Measurements from ENCODE around the gene LYRM7.

Gene LYRM7

GRCh38 chr5:131230406-131230805 is 59.7 kb downstream of the LYRM7 start:
- WGBS, result 97% methylated on average over 2 of the region's 5 CpGs
- no peak overlapping the region for H4K8ac ChIP-seq (ENCODE audit: low read length)

GRCh38 chr5:131239686-131240085 is 68.9 kb downstream of the LYRM7 start:
- no peaks in the 10 kb centered on the region for H3K36me3 ChIP-seq (ENCODE audit: control insufficient read depth in 1 of 2, insufficient read depth in 2 of 2, low read depth in 1 of 2, low read length in 2 of 2)

More at GRCh38 chr5:131230406-131230805, 59.7 kb downstream of the LYRM7 start:
- no peak overlapping the region for H4K91ac ChIP-seq (ENCODE audit: low read length)
- H3K4me2 ChIP-seq (ENCODE audit: low read length, poor library complexity, severe bottlenecking), result no peak overlapping the region
- H3K27ac ChIP-seq (ENCODE audit: low read length, poor library complexity, severe bottlenecking), result no peak overlapping the region
- no peak overlapping the region for H3K4ac ChIP-seq (ENCODE audit: low read depth in 1 of 2, low read length in 2 of 2)
- H2BK5ac ChIP-seq (ENCODE audit: low read depth, low read length, poor library complexity, severe bottlenecking), result no peak overlapping the region
- H3K27me3 ChIP-seq (ENCODE audit: control insufficient read depth in 1 of 2, insufficient read depth in 1 of 2, low read length in 2 of 2), result no peaks in the 10 kb centered on the region
- no peaks in the 10 kb centered on the region for H3K4me1 ChIP-seq (ENCODE audit: control insufficient read depth, insufficient read depth, low read depth, low read length)
- no peak overlapping the region for H2BK15ac ChIP-seq (ENCODE audit: low read depth, poor library complexity, severe bottlenecking)
- no peaks in the 10 kb centered on the region for H3K36me3 ChIP-seq (ENCODE audit: control insufficient read depth in 1 of 2, insufficient read depth in 2 of 2, low read depth in 1 of 2, low read length in 2 of 2)
- no peaks in the 10 kb centered on the region for H3K9me3 ChIP-seq (ENCODE audit: control insufficient read depth, low read length)
- H3K18ac ChIP-seq (ENCODE audit: low read depth in 1 of 2, low read length in 2 of 2), result no peak overlapping the region
- H3K14ac ChIP-seq (ENCODE audit: low read length in 2 of 2), result no peak overlapping the region
- H3K4me3 ChIP-seq (ENCODE audit: insufficient read depth in 1 of 2, low read depth in 1 of 2, low read length in 2 of 2), result no peak overlapping the region
- no peak overlapping the region for H3K9ac ChIP-seq (ENCODE audit: low read length)
- H3K79me1 ChIP-seq (replicated peaks; ENCODE audit: low read length, poor library complexity, severe bottlenecking), result no peaks in the 10 kb centered on the region
- H2BK120ac ChIP-seq (ENCODE audit: low read depth, low read length), result no peak overlapping the region
- no peak overlapping the region for H3K23ac ChIP-seq (ENCODE audit: low read length in 2 of 2)
- no peak overlapping the region for H2AFZ ChIP-seq (ENCODE audit: low read depth, low read length)
- no peak overlapping the region for H2AK5ac ChIP-seq (ENCODE audit: low read length, severe bottlenecking)
- no peak overlapping the region for H2BK12ac ChIP-seq (ENCODE audit: low read length in 2 of 2)
- no peak for DNase-seq

DNA sequence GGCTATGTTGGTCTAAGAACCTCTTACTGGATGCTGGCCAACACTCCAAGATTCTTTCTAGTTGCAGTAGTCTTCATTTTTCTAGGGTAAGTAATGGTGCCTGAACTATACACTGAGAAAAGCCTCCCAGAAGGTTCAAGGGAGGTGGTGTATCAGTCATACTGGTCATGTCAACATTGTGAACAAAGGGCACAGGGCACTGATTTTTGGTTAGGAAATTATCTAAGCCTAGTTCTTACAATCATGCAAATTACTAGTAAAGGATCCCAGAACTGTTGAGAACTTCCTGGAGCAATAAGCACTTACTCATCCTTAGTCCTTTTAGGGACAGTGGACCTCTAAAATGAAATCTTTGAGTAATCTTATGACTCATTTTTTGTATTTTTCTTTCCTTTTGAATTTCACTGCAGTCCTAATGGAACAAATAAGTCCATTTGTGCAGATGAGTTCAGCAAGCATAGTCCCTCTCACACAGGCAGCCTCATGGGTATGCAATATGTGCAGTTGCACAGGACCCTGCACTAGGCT is 72.0 kb downstream of the LYRM7 start:
- Histone ChIP-seq H2BK5ac (ENCODE audit: low read depth, low read length, poor library complexity, severe bottlenecking) (no peak overlapping the region), H3K4me1 (ENCODE audit: control insufficient read depth, insufficient read depth, low read depth, low read length) (no peaks in the 10 kb centered on the region), H3K4me2 (ENCODE audit: low read length, poor library complexity, severe bottlenecking) (no peak overlapping the region), H3K4me3 (ENCODE audit: insufficient read depth in 1 of 2, low read depth in 1 of 2, low read length in 2 of 2) (no peak overlapping the region), H2BK12ac (ENCODE audit: low read length in 2 of 2) (no peak overlapping the region), H2BK15ac (ENCODE audit: low read depth, poor library complexity, severe bottlenecking) (no peak overlapping the region), H3K27ac (ENCODE audit: low read length, poor library complexity, severe bottlenecking) (peak overlapping the region; percentile 11), H3K4ac (ENCODE audit: low read depth in 1 of 2, low read length in 2 of 2) (no peak overlapping the region), H4K8ac (ENCODE audit: low read length) (no peak overlapping the region), H3K9me3 (ENCODE audit: control insufficient read depth, low read length) (no peaks in the 10 kb centered on the region), H2BK120ac (ENCODE audit: low read depth, low read length) (no peak overlapping the region), H4K91ac (ENCODE audit: low read length) (no peak overlapping the region), H2AK5ac (ENCODE audit: low read length, severe bottlenecking) (no peak overlapping the region), H3K79me1 (replicated peaks; ENCODE audit: low read length, poor library complexity, severe bottlenecking) (no peaks in the 10 kb centered on the region), H3K14ac (ENCODE audit: low read length in 2 of 2) (no peak overlapping the region), H3K18ac (ENCODE audit: low read depth in 1 of 2, low read length in 2 of 2) (peak overlapping the region in 1 of 2 experiments; percentile 21), H3K27me3 (ENCODE audit: control insufficient read depth in 1 of 2, insufficient read depth in 1 of 2, low read length in 2 of 2) (no peaks in the 10 kb centered on the region), H2AFZ (ENCODE audit: low read depth, low read length) (no peak overlapping the region), H3K36me3 (ENCODE audit: control insufficient read depth in 1 of 2, insufficient read depth in 2 of 2, low read depth in 1 of 2, low read length in 2 of 2) (no peaks in the 10 kb centered on the region), H3K9ac (ENCODE audit: low read length) (no peak overlapping the region), H3K23ac (ENCODE audit: low read length in 2 of 2) (no peak overlapping the region)
- DNase-seq, result peak; percentile 89

More at GRCh38 chr5:131239686-131240085, 68.9 kb downstream of the LYRM7 start:
- no peak overlapping the region for H2BK5ac ChIP-seq (ENCODE audit: low read depth, low read length, poor library complexity, severe bottlenecking)
- no peak overlapping the region for H2BK12ac ChIP-seq (ENCODE audit: low read length in 2 of 2)
- no peaks in the 10 kb centered on the region for H3K9me3 ChIP-seq (ENCODE audit: control insufficient read depth, low read length)
- no peak overlapping the region for H3K4me3 ChIP-seq (ENCODE audit: insufficient read depth in 1 of 2, low read depth in 1 of 2, low read length in 2 of 2)
- no peak overlapping the region for H3K4me2 ChIP-seq (ENCODE audit: low read length, poor library complexity, severe bottlenecking)
- DNase-seq, result no peak
- H3K18ac ChIP-seq (ENCODE audit: low read depth in 1 of 2, low read length in 2 of 2), result no peak overlapping the region
- H2BK120ac ChIP-seq (ENCODE audit: low read depth, low read length), result no peak overlapping the region
- H4K91ac ChIP-seq (ENCODE audit: low read length), result no peak overlapping the region
- no peak overlapping the region for H3K23ac ChIP-seq (ENCODE audit: low read length in 2 of 2)
- no peak overlapping the region for H3K9ac ChIP-seq (ENCODE audit: low read length)
- H2AK5ac ChIP-seq (ENCODE audit: low read length, severe bottlenecking), result no peak overlapping the region
- H2AFZ ChIP-seq (ENCODE audit: low read depth, low read length), result no peak overlapping the region
- no peak overlapping the region for H2BK15ac ChIP-seq (ENCODE audit: low read depth, poor library complexity, severe bottlenecking)
- 80% methylated on average over 1 of the region's 1 CpG for WGBS
- H3K14ac ChIP-seq (ENCODE audit: low read length in 2 of 2), result no peak overlapping the region
- no peak overlapping the region for H3K4ac ChIP-seq (ENCODE audit: low read depth in 1 of 2, low read length in 2 of 2)
- no peaks in the 10 kb centered on the region for H3K4me1 ChIP-seq (ENCODE audit: control insufficient read depth, insufficient read depth, low read depth, low read length)
- no peaks in the 10 kb centered on the region for H3K27me3 ChIP-seq (ENCODE audit: control insufficient read depth in 1 of 2, insufficient read depth in 1 of 2, low read length in 2 of 2)
- H3K79me1 ChIP-seq (replicated peaks; ENCODE audit: low read length, poor library complexity, severe bottlenecking), result no peaks in the 10 kb centered on the region
- H3K27ac ChIP-seq (ENCODE audit: low read length, poor library complexity, severe bottlenecking), result no peak overlapping the region
- H4K8ac ChIP-seq (ENCODE audit: low read length), result no peak overlapping the region

DNA sequence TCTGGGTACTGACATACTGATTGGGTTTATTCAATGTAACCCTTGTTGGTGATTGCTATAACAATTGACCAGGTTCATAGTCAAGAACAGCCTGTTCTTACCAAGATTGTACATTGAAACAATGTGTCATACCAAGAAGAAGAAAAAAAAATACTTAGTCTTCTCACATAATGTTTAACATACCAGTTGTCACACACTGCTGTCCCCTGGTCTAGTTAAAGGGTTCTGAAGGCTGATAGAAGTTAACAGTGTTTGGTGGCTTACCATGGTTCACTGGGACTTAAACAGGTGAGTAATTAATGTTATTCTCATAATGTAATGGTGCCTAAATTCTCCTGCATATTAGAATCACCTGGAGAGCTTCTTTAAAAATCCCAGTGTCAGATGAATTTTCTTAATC is 74.6 kb downstream of the LYRM7 start:
- Histone ChIP-seq H2AFZ (ENCODE audit: low read depth, low read length) (no peak overlapping the region), H3K36me3 (ENCODE audit: control insufficient read depth in 1 of 2, insufficient read depth in 2 of 2, low read depth in 1 of 2, low read length in 2 of 2) (no peaks in the 10 kb centered on the region), H3K27ac (ENCODE audit: low read length, poor library complexity, severe bottlenecking) (no peak overlapping the region), H3K9me3 (ENCODE audit: control insufficient read depth, low read length) (no peaks in the 10 kb centered on the region), H3K4ac (ENCODE audit: low read depth in 1 of 2, low read length in 2 of 2) (no peak overlapping the region), H3K14ac (ENCODE audit: low read length in 2 of 2) (no peak overlapping the region), H3K4me3 (ENCODE audit: insufficient read depth in 1 of 2, low read depth in 1 of 2, low read length in 2 of 2) (no peak overlapping the region), H2BK12ac (ENCODE audit: low read length in 2 of 2) (no peak overlapping the region), H2BK15ac (ENCODE audit: low read depth, poor library complexity, severe bottlenecking) (no peak overlapping the region), H4K91ac (ENCODE audit: low read length) (no peak overlapping the region), H2BK120ac (ENCODE audit: low read depth, low read length) (no peak overlapping the region), H3K4me1 (ENCODE audit: control insufficient read depth, insufficient read depth, low read depth, low read length) (no peaks in the 10 kb centered on the region), H2AK5ac (ENCODE audit: low read length, severe bottlenecking) (no peak overlapping the region), H2BK5ac (ENCODE audit: low read depth, low read length, poor library complexity, severe bottlenecking) (no peak overlapping the region), H3K18ac (ENCODE audit: low read depth in 1 of 2, low read length in 2 of 2) (no peak overlapping the region), H3K9ac (ENCODE audit: low read length) (no peak overlapping the region), H4K8ac (ENCODE audit: low read length) (no peak overlapping the region), H3K79me1 (replicated peaks; ENCODE audit: low read length, poor library complexity, severe bottlenecking) (no peaks in the 10 kb centered on the region), H3K23ac (ENCODE audit: low read length in 2 of 2) (no peak overlapping the region), H3K27me3 (ENCODE audit: control insufficient read depth in 1 of 2, insufficient read depth in 1 of 2, low read length in 2 of 2) (no peaks in the 10 kb centered on the region), H3K4me2 (ENCODE audit: low read length, poor library complexity, severe bottlenecking) (no peak overlapping the region)
- no peak for DNase-seq
